H1 (cell line): ENCODE measurements around the gene PLCB1.

Source experiments
- ATF3 ChIP-seq: IDR thresholded peaks from 2 replicates; pipeline ENCODE4 v1.6.1; 2011; ENCODE audit warnings: low read depth, mild to moderate bottlenecking, low read length; ENCODE audit not compliant: insufficient read depth
- CHD7 ChIP-seq: fragments of 300-600 bp; sonication (generic); IDR thresholded peaks from 2 replicates; pipeline ENCODE4 v1.7.1; 2012; ENCODE audit warnings: low read length, moderate library complexity, mild to moderate bottlenecking, inconsistent platforms; ENCODE audit not compliant: insufficient replicate concordance
- CTCF ChIP-seq, 3 experiments: IDR thresholded peaks; 1 replicate in 2 of 3; 2 replicates in 1 of 3; pipeline versions ENCODE4 v1.5.1 to v1.6.1; 2011; ENCODE audit warnings: low read length in 3 of 3, mild to moderate bottlenecking in 3 of 3, inconsistent platforms in 2 of 3, low read depth in 1 of 3, moderate library complexity in 1 of 3; ENCODE audit not compliant: insufficient read depth in 1 of 3; ENCODE audit errors: control extremely low read depth in 1 of 3
- JUN ChIP-seq: IDR thresholded peaks from 2 replicates; pipeline ENCODE4 v1.6.1; 2011; ENCODE audit warnings: low read depth, mild to moderate bottlenecking, improper control_type of control experiment, low read length
- POLR2A ChIP-seq, 2 experiments: IDR thresholded peaks; 1 replicate in 1 of 2; 2 replicates in 1 of 2; pipeline ENCODE4 v1.6.1; 2011; ENCODE audit warnings: low read depth in 2 of 2, low read length in 2 of 2, mild to moderate bottlenecking in 2 of 2; ENCODE audit errors: control extremely low read depth in 1 of 2
- POU5F1 ChIP-seq: IDR thresholded peaks from 2 replicates; pipeline ENCODE4 v1.6.1; 2011; ENCODE audit warnings: low read depth, mild to moderate bottlenecking, low read length, moderate library complexity
- RFX5 ChIP-seq: IDR thresholded peaks from 2 replicates; pipeline ENCODE4 v1.6.1; 2011; ENCODE audit warnings: low read depth, low read length, improper control_type of control experiment, borderline replicate concordance
- SIN3A ChIP-seq, 2 experiments: IDR thresholded peaks in 1 of 2; conservative IDR thresholded peaks in 1 of 2; 2 replicates each; pipeline ENCODE4 v1.6.1; 2011 to 2012; ENCODE audit warnings: low read length in 2 of 2, improper control_type of control experiment in 1 of 2, low read depth in 1 of 2, mild to moderate bottlenecking in 1 of 2

- TF ChIP-seq POLR2A (IDR thresholded peaks at IDR 0.05; ENCODE audit: control extremely low read depth in 1 of 2, low read depth in 2 of 2, low read length in 2 of 2) (no peak), POU5F1 (no peak), CTCF (IDR thresholded peaks at IDR 0.05; ENCODE audit: control extremely low read depth in 1 of 3, insufficient read depth in 1 of 3, low read depth in 1 of 3, low read length in 3 of 3) (peak in 1 of 3 experiments; percentile 7; a peak in 1 of 4 replicates), JUN (no peak), SIN3A (conservative IDR thresholded peaks at IDR 0.05 in 1 of 2, IDR thresholded peaks at IDR 0.05 in 1 of 2; ENCODE audit: low read depth in 1 of 2, low read length in 2 of 2) (no peak), ATF3 (no peak), RFX5 (no peak), CHD7 (no peak)
These were observed 229.1 kb downstream of the PLCB1 start for GRCh38 chr20:8361006-8361652.
